ENCODE results near the gene DISC1.

- TF ChIP-seq POLR2AphosphoS5 (IDR thresholded peaks at IDR 0.05): no peak
- TF ChIP-seq CTCF (IDR thresholded peaks at IDR 0.05): no peak
Measured at GRCh38 chr1:231807541-231807940, 181.0 kb downstream of the DISC1 start.
